HG03025 (cell line): Measurements from ENCODE around the gene GALT.

Source experiments
- ATAC-seq: cut with Tn5 transposase; IDR thresholded peaks from one replicate; pipeline ENCODE4 v1.9.1; 2021; ENCODE audit warnings: mild to moderate bottlenecking, moderate library complexity; ENCODE audit not compliant: unreplicated experiment, low FRiP score

GALT gene

DNA sequence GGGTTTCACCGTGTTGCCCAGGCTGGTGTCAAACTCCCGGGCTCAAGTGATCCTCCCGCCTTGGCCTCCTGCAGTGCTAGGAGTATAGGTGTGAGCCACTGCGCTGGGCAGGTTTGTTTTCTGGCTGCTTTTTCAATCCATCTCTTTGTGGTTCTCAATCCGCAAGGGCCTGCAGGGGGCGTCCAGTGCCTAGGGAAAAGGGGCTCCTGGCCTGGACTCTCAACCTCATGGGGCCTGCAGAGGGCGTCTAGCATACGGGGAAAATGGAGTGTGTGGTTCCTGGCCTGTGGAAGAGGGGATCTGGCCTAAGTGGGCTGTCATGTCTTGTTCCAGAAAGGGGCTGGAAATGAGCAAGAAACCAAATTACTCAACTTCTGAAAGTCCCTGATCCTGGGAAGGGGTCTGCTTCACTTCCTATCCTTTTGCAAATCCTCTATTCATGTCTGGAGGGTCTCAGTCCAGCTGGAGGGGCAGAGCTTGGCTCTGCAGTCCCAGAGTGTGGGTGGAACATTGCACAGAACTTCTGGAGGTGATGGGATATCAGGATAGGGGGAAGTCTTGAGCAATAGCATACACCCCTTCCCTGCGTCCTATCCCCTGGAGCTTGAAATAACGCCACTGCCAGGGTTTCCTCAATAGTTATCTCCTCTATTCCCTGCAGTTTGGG lies 28.7 kb downstream of the GALT start:
- ATAC-seq, result no peak

DNA sequence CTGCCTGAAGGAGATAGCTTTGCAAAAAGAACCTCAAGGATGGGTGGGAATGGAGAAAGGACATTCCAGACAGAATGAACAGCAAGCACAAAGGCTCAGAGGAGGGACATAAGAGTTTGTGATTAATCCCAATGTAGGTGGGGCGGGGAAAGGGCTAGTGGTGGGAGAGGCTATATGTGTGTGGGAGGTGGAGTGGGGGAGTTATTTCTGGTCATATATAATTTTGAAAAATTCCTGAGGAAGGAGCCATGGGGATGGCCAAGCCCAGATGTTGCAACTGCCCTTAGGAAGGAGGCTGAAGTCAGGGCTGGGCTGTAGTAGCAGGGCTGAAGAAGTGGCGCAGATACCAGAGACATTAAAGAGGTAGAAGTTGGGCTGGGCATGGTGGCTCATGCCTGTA lies 29.4 kb downstream of the GALT start:
- no peak for ATAC-seq

DNA sequence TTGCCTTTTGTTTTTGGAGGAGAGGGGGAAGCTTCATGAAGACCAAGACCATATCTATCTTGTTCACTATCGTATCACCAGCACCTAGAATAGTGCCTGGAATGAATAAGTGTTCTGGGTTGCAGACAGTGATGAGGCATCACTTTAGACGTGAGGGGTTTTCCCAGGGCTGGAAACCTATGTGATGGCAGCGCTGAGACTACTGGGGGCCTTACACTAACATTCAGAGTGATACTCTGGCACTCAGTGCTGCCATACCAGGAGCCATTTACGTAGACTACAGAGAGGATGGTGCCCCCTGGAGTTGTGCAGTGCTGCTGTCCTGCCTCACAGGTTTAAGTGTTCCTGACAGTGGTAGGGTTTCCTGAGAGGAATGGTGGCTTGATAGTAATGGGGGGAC lies 37.7 kb downstream of the GALT start:
- no peak for ATAC-seq

DNA sequence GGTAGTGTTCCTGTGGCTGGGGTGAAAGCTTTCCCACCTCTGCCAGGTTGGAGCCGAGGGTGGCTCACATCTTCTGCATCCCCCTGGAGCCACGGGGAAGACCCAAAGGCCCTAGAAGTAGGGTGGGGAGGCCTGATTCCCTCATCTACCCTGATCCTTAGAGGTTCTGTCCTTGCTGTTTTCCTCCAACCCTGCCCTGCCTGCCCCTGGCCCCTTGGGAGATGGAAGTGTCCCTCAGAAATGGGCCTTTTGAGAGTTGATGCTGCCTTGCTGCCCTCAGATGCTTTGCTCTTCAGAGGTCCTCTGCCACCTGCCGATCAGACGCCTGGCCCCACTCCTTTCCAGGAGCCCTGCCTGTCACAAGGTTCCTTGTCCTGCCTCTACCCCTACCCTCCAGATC lies 38.3 kb downstream of the GALT start:
- no peak for ATAC-seq

DNA sequence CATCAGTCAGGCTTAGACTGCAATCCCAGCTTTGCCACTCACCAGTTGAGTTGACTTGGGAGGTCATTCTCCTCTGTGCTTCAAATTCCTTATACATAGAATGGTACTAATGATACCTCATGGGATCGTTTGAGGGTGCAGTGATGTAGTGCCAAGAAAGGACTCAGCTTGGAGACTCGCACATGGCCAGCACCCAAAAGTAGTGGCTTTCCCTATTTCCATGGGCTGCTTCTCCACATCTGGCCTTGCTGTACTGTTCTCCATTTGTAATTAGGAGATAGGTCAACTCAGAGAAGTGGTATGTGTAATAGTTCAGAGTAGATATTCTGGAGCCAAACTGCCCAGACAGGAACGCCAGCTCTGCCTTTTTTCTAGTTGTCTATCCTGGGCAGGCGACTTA lies 39.1 kb downstream of the GALT start:
- ATAC-seq, result no peak

DNA sequence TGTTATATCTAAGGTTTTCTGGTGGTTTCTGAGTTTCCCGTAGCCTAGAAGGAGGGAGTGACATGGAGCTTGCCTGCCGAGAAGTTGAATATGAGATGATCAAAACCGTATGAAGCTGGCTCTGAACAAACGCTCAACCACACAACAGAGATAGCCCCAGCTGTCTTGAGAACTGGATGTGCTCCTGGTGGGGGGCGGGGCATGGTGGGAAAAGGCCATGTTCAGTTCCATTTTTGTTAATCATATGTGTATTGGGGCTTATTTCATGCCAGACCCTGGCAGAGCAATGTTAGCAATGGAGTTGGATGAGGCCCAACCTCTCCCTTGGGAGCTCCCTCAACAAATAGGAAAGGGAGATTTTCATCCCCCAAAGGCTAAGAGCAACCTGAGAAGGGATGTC lies 39.8 kb downstream of the GALT start:
- ATAC-seq, result no peak

DNA sequence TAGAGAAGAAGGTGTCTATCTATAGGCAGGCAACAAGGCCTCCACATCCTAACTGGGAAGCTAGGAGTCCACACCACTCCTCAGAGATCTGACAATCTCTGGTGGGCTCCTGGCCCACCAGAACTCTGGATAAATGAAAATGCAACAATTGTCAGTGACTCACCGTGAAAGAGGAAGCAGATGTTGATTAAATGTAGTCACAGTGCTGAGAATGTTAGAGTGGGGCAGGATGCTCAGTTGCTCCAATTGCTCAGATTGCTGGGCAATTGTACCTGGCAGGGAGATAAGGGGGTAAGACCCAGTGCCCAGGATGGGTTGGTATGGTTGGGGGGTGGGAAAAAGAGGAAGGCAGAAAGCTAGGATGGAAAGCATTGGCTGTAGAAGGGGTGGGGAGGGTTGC lies 40.3 kb downstream of the GALT start:
- no peak for ATAC-seq

DNA sequence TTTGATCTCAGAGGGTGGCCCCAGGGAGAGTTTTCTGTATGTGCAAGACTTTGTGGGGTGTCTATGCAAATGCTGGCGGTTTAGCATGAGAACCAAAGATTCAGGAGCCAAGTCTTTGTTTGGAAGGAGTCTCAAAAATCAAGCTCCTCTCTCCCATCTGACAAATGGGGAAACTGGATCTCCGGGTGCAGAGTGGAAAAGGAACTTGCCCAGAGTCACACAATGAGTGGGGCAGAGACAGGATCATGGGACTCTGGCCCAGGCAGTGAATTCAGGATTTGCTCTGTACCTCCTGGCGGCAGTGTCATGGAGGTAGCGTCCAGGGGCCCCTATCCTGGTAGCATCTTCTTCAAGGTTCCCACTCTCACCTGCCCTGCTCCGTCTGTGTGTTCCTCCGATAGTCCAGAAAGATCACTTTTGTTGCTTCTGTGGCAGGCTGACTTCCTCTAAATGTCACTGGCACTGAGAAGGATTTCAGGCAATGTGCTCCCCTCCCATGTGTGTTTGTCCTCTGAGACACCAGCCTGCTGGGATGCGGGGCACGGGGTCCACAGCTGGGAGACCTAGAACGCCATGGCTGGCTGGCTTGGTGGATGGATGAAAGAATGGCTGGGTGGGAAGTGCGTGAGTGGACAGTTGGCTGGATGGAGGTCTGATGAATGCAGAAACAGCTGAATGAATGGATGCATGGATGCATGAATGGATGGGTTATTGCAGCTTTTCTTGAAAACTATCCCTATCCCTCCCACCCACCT lies 41.0 kb downstream of the GALT start:
- ATAC-seq, result no peak

DNA sequence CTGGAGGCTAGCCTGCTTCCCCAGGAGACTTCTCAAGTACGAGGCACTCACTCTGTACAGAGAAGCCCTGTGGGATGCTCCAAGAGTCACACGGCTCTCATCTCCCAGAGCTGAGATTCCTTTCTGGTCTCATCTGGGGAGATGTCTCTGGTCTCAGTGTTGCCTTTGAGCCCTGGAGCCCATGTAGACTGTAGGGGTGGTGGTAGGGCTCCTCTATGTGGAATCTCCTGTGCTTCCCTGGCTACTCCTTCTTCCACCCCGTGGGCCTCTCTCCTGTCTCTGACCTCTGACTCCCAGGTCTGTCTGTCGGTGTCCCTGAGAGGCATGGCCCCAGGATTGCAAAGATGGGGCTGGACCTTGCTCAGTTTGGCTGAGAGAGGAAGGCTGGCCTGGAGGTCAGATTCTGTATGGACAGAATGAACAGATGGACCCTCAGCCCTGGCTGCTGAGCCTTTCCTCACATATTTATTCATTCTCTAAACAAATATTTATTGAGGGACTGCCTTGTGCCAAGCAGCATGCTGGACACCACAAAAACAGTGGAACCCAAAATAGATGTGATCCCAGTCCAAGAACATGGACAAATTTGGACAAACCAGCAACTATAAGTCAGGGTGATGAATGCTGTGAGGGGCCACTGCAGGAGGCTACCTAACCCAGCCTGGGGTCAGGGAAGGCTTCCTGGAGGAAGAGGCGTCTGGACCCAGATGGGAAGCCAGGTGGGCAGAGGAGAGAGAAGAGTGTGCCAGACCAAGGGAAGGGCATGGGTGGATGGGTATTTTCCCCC lies 42.0 kb downstream of the GALT start:
- no peak for ATAC-seq

DNA sequence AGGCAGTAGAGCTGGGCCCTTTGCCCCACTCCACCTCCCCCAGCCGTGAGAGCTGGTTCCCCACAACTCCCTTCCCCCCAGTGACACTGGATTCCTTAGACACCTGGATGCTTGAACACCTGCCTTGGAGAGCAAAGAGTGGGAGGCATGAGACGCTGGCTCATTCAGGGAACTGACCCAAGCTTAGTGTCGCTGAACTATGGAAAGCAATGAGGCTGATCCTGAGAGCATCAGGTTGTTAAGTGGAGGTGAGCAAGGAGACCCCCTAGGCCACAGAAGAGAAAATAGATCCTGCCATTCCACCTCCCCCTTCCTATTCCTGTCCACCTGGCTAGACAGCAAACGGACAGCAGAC lies 42.6 kb downstream of the GALT start:
- no peak for ATAC-seq

DNA sequence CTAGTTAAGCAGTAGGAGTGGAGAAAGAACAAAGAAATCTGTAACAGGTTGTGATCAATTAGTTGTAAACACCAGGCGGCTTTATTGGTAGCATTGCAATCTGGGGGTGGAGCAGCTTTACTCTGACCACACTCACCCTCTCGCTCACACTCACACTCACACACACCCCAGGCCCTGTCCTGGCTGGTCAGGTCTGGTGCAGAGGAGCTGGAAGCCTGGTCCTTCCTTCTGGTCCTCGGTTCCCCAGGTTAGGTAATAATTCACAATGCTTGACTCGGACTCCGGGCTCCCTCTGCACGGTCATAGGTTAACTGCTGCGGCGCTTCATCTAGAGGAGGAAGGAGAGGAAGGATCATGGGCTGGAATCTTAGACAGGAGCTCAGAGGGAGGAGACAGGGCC lies 43.0 kb downstream of the GALT start:
- no peak for ATAC-seq

DNA sequence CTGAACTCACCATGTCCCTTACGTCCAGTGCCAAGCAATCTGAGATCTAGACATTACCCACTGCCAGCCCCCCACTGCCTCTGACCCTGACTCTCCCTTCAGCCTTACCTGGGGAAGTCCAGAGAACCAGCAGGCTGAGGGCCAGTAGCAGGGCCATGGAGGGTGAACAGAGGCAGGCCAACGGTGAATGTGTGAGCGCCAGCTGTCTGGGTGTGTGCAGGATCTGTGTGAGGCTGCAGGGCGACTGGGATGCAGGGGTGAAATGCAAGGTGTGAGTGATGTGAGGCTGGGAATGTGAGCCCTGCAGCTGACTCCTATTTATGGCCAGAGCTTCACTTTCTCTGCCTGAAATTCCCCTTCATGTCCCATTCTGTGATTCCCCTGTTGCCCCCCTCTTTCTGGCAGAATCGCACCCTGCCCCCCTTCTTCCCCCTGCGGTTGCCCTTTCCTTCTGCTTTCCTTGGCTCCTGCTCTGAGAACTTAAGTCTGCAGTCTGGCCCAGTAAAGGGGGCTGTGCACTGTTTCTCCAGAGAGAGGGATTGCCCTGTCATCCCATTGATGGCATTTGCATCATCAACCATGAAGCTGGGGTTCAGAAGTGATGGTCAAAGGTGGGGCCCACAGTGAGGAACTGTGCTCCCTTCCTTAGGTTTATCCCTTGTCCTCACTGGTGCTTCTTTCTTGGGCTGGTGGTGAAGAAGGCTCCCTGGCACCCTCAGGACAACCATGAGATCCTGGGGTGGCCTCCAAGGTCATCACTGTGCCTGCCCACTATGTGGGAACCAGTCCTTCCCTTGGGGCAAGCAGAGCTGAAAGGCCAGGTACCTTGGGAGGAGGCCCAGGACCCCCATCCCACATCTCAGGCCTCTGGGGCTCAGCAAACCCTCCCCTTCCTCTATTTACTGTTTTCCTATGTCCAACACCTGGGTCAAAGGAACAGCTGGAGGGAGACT lies 44.8 kb downstream of the GALT start, which contains the start of gene CCL19:
CCL19 (minus strand) TSS at position 294 of the 953 bp plus-strand sequence; CDS start at position 157, 137 bp downstream.
- no peak for ATAC-seq

DNA sequence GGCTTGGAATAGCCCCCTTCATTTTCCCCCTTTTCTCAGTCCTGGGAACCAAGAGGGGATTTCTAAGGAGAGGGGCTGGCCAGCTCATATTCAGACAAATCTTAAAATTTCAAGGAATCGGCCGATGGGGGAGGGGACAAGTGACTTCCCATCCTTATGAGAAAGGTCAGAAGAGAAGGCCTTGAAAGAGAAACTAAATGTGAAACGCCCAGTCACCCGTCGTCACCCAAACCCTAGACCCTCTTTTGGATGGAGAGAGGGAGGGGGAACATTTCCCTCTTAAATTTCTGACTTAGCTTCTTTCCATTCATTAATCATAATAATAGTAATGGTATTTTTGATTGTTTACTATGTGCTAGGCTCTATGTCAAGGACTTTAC lies 45.5 kb downstream of the GALT start:
- no peak for ATAC-seq

DNA sequence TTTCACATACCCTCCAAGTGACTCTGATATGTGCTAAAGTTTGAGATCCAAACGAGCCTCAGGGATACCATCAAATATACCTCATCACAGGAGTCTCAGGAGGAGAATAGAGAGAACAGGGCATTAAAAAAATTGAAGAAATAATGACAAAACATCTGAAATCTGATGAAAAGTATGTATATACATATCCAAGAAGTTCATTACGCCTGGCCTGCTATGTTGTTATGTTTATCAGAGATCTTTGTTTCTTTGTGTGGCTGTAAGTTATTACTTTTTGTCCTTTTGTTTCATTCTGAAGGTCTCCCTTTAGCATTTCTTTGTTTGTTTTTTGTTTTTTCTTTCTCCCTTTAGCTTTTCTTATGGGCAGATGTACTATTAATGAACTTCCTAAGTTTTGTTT lies 47.1 kb downstream of the GALT start:
- ATAC-seq, result no peak

DNA sequence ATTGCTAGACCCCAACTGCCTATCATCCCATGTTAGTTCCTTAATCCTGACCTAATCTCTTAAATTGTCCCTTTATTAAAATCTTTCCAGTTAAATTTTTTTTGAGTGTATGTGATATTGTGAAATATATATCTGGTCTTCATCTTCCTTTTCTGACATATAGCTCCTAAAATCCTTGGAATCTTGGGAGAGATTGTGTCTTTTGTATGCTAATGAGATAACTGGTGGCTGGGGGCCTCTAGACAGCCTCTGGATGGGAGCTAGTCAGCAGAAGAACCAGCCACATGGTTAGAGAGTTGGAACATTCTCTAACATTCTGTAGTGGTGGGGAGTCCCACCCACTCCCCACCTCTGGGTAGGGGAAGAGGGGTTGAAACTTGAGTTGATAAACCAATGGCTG lies 48.3 kb downstream of the GALT start:
- no peak for ATAC-seq
